Measurements from ENCODE around the gene PLCB4.

The PLCB4 gene

DNA sequence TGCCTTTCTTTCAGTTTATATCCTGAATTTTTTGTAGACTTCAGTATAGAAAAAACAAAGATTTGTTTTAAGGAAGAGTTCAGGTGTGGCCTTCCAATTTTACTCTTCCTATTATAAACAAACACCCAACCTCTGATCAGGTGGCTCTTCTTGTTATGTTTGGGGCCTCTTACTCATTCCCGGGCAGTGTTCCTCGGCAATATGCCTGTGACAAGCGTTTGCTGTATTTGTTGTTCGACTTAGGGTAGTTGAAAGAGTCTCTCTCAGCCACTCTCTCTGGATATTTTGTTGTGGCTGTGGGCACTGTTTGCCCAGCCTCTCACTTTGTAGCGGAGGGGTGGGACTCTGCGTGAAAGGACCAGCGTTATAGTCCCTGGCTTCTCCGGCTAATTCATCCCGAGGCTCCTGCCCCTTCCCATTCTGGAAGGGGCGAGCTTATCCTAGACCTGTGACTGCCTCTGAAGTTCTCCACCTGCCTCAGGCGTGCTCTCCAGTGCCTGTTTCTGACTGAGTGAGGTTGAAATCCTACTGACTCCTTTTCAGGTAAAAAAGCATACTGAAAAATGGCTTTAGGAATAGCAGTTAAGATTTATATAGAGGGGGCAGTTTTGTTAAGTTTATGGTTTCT lies 97.4 kb downstream of the PLCB4 start:
- no peak for DNase-seq
- TF ChIP-seq, protein P1, sequence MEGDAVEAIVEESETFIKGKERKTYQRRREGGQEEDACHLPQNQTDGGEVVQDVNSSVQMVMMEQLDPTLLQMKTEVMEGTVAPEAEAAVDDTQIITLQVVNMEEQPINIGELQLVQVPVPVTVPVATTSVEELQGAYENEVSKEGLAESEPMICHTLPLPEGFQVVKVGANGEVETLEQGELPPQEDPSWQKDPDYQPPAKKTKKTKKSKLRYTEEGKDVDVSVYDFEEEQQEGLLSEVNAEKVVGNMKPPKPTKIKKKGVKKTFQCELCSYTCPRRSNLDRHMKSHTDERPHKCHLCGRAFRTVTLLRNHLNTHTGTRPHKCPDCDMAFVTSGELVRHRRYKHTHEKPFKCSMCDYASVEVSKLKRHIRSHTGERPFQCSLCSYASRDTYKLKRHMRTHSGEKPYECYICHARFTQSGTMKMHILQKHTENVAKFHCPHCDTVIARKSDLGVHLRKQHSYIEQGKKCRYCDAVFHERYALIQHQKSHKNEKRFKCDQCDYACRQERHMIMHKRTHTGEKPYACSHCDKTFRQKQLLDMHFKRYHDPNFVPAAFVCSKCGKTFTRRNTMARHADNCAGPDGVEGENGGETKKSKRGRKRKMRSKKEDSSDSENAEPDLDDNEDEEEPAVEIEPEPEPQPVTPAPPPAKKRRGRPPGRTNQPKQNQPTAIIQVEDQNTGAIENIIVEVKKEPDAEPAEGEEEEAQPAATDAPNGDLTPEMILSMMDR (IDR thresholded peaks at IDR 0.05; ENCODE audit: low read depth, low read length, missing control alignments): no peak
- in situ Hi-C loops (cut with HindIII; ENCODE audit: low pct_ligation_motif_present, low sequenced_read_pairs): no loop called here
- Histone ChIP-seq H3K27me3 (replicated peaks) (no peaks in the 10 kb centered on the region), H3K27ac (no peak overlapping the region), H3K36me3 (replicated peaks) (no peaks in the 10 kb centered on the region), H3K4me3 (ENCODE audit: low read depth, low read length) (no peak overlapping the region)

GRCh38 chr20:9169409-9169808 lies 100.5 kb downstream of the PLCB4 start:
- Histone ChIP-seq H3K36me3 (replicated peaks) (no peaks in the 10 kb centered on the region), H3K27me3 (replicated peaks) (no peaks in the 10 kb centered on the region), H3K27ac (no peak overlapping the region), H3K4me3 (ENCODE audit: low read depth, low read length) (no peak overlapping the region)
- in situ Hi-C loops (cut with HindIII; ENCODE audit: low pct_ligation_motif_present, low sequenced_read_pairs): no loop called here
- DNase-seq: no peak
- TF ChIP-seq, protein P1 (IDR thresholded peaks at IDR 0.05; ENCODE audit: low read depth, low read length, missing control alignments): no peak

- H3K27me3 ChIP-seq (replicated peaks): no peaks in the 10 kb centered on the region
- H3K27ac ChIP-seq: no peak overlapping the region
- TF ChIP-seq, protein P1 (IDR thresholded peaks at IDR 0.05; ENCODE audit: low read depth, low read length, missing control alignments): peak; percentile 50
- no peak for DNase-seq
- in situ Hi-C loops (cut with HindIII; ENCODE audit: low pct_ligation_motif_present, low sequenced_read_pairs): no loop called here
- H3K4me3 ChIP-seq (ENCODE audit: low read depth, low read length): no peak overlapping the region
- no peaks in the 10 kb centered on the region for H3K36me3 ChIP-seq (replicated peaks)
Observed at GRCh38 chr20:9172851-9173250, 104.0 kb downstream of the PLCB4 start.

GRCh38 chr20:9177278-9177677 lies 108.4 kb downstream of the PLCB4 start:
- no peak overlapping the region for H3K4me3 ChIP-seq (ENCODE audit: low read depth, low read length)
- no peaks in the 10 kb centered on the region for H3K36me3 ChIP-seq (replicated peaks)
- no peak for DNase-seq
- no peaks in the 10 kb centered on the region for H3K27me3 ChIP-seq (replicated peaks)
- TF ChIP-seq, protein P1 (IDR thresholded peaks at IDR 0.05; ENCODE audit: low read depth, low read length, missing control alignments): no peak
- no peak overlapping the region for H3K27ac ChIP-seq
- in situ Hi-C loops (cut with HindIII; ENCODE audit: low pct_ligation_motif_present, low sequenced_read_pairs): no loop called here

DNA sequence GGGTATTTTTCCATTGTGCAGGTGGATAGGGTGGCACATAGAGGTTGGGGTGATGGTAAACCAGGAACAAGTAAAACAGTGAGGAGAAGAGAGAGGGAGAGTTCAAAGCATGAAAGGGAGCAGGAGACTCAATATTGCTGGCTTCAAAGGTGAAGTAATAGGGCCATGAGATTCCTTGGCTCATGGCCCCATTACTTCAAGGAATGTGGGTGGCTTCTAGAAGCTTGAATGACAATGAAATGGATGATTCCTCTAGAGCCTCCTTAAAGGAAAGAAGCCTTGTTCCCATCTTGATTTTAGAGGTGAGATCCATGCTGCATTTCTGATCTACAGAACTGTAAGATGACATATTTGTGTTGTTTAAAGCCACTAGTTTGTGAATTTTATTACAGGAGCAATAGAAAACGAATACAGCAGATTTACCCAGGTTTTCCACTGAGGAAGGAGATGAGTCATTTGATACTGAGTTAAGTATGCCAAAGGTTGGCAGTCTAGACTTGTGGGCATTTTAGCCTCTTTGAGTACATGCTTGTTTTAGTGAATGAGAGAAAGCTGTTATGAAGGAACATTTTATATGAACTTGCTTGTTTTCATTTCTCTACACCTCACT lies 110.4 kb downstream of the PLCB4 start:
- DNase-seq: peak; percentile 24
- Histone ChIP-seq H3K27ac (no peak overlapping the region), H3K36me3 (replicated peaks) (no peaks in the 10 kb centered on the region), H3K27me3 (replicated peaks) (no peaks in the 10 kb centered on the region), H3K4me3 (ENCODE audit: low read depth, low read length) (no peak overlapping the region)
- TF ChIP-seq, protein P1 (IDR thresholded peaks at IDR 0.05; ENCODE audit: low read depth, low read length, missing control alignments): no peak
- in situ Hi-C loops (cut with HindIII; ENCODE audit: low pct_ligation_motif_present, low sequenced_read_pairs): no loop called here

- in situ Hi-C loops (cut with HindIII; ENCODE audit: low pct_ligation_motif_present, low sequenced_read_pairs): no loop called here
- TF ChIP-seq, protein P1 (IDR thresholded peaks at IDR 0.05; ENCODE audit: low read depth, low read length, missing control alignments): no peak
- DNase-seq: no peak
- Histone ChIP-seq H3K4me3 (ENCODE audit: low read depth, low read length) (no peak overlapping the region), H3K27me3 (replicated peaks) (no peaks in the 10 kb centered on the region), H3K27ac (no peak overlapping the region), H3K36me3 (replicated peaks) (no peaks in the 10 kb centered on the region)
Observed at GRCh38 chr20:9179867-9180266, 111.0 kb downstream of the PLCB4 start.
